WTC11 (cell line): ENCODE measurements around the gene HNRNPC. TPM values are rescaled to one million over a fixed set of nuclear protein-coding genes. Genes with fewer than 3 reads are reported as not detected.
A peak's percentile ranks its signal among the peaks of the same experiment; 100 is the strongest.

Experiments
- ATAC-seq: fragments of 200-7000 bp; cut with Tn5 transposase; 2 replicates; pipeline ENCODE4 v1.10.0; 2021; ENCODE audit warnings: mild to moderate bottlenecking, moderate library complexity
- CTCF ChIA-PET: fragments of 300-600 bp; sonication (Branson Sonifier 250); formaldehyde crosslinking; loops from one replicate; lab custom pipeline; 2021; ENCODE audit warnings: antibody characterized with exemption; lab: Charles Lee
- POLR2A ChIA-PET: fragments of 350-600 bp; sonication (Branson Sonifier 250); formaldehyde crosslinking; loops from one replicate; lab custom pipeline; 2021; ENCODE audit warnings: antibody characterized with exemption; lab: Charles Lee
- DNase-seq: peaks from one replicate; pipeline ENCODE4 v3.0.0; 2021; ENCODE audit warnings: low spot score
- H3K27ac Mint-ChIP-seq: 2 replicates; pipeline ENCODE4 v1.8.0; 2021; ENCODE audit warnings: mixed read lengths
- H3K27me3 Mint-ChIP-seq: 2 replicates; pipeline ENCODE4 v1.8.0; 2021; ENCODE audit warnings: low read depth, mild to moderate bottlenecking, moderate library complexity, mixed read lengths
- H3K36me3 Mint-ChIP-seq: 2 replicates; pipeline ENCODE4 v1.8.0; 2021; ENCODE audit warnings: mixed read lengths
- H3K4me1 Mint-ChIP-seq: 2 replicates; pipeline ENCODE4 v1.8.0; 2022; ENCODE audit warnings: mixed read lengths
- H3K4me3 Mint-ChIP-seq: 2 replicates; pipeline ENCODE4 v1.8.0; 2021; ENCODE audit warnings: mild to moderate bottlenecking, moderate library complexity, mixed read lengths
- H3K9me3 Mint-ChIP-seq: 2 replicates; pipeline ENCODE4 v1.8.0; 2021; ENCODE audit warnings: mixed read lengths
- CREB1 ChIP-seq: sonication (generic); formaldehyde crosslinking; IDR thresholded peaks from 2 replicates; pipeline ENCODE4 v1.8.0; 2023; ENCODE audit warnings: mild to moderate bottlenecking, missing genetic modification reagents
- GABPB1 ChIP-seq: sonication (generic); formaldehyde crosslinking; IDR thresholded peaks from 2 replicates; pipeline ENCODE4 v1.8.1; 2023; ENCODE audit warnings: mild to moderate bottlenecking, missing genetic modification reagents
- JAZF1 ChIP-seq: fragments of 250-450 bp; sonication (Bioruptor Pico); IDR thresholded peaks from 2 replicates; pipeline ENCODE4 v1.9.0; 2021; ENCODE audit warnings: moderate library complexity, mild to moderate bottlenecking, inconsistent platforms
- PRRX2 ChIP-seq: fragments of 250-450 bp; sonication (Bioruptor Pico); IDR thresholded peaks from 2 replicates; pipeline ENCODE4 v1.8.0; 2021; ENCODE audit warnings: mild to moderate bottlenecking
- SOX15 ChIP-seq: fragments of 250-450 bp; sonication (Bioruptor Pico); IDR thresholded peaks from 2 replicates; pipeline ENCODE4 v1.9.0; 2021; ENCODE audit warnings: mild to moderate bottlenecking
- TCF7 ChIP-seq: sonication (generic); formaldehyde crosslinking; IDR thresholded peaks from 2 replicates; pipeline ENCODE4 v1.8.0; 2022; ENCODE audit warnings: mild to moderate bottlenecking, low read depth, missing genetic modification reagents, moderate library complexity
- ZNF138 ChIP-seq: sonication (generic); formaldehyde crosslinking; conservative IDR thresholded peaks from 2 replicates; pipeline ENCODE4 v1.8.1; 2022; ENCODE audit warnings: mild to moderate bottlenecking, moderate library complexity, missing genetic modification reagents
- total RNA-seq: library from RNA; stranded (reverse); gene quantifications from 3 replicates; pipeline ENCODE4 v1.2.3, GENCODE V29; 2021
- TF ChIP-seq, protein P1 (sequence below): sonication (generic); formaldehyde crosslinking; IDR thresholded peaks from 2 replicates; pipeline ENCODE4 v1.8.1; 2023; ENCODE audit warnings: mild to moderate bottlenecking, moderate library complexity, missing genetic modification reagents
- TF ChIP-seq, protein P2 (sequence below): sonication (generic); formaldehyde crosslinking; IDR thresholded peaks from 2 replicates; pipeline ENCODE4 v1.8.1; 2023; ENCODE audit warnings: mild to moderate bottlenecking, missing genetic modification reagents, borderline replicate concordance
- TF ChIP-seq, protein P3 (sequence below): sonication (generic); formaldehyde crosslinking; IDR thresholded peaks from 2 replicates; pipeline ENCODE4 v1.8.0; 2023; ENCODE audit warnings: mild to moderate bottlenecking, missing genetic modification reagents
- TF ChIP-seq, protein P4 (sequence below): sonication (generic); formaldehyde crosslinking; IDR thresholded peaks from 2 replicates; pipeline ENCODE4 v1.8.1; 2023; ENCODE audit warnings: mild to moderate bottlenecking, missing genetic modification reagents
- TF ChIP-seq, protein P5 (sequence below): fragments of 250-450 bp; sonication (Bioruptor Pico); IDR thresholded peaks from 2 replicates; pipeline ENCODE4 v1.9.0; 2021; ENCODE audit warnings: mild to moderate bottlenecking, borderline replicate concordance
- TF ChIP-seq, protein P6 (sequence below): fragments of 200-600 bp; IDR thresholded peaks from 2 replicates; pipeline ENCODE4 v1.8.0; 2022; ENCODE audit warnings: antibody characterized with exemption

The HNRNPC gene
- total RNA-seq, 1 experiment from 2014 or later = 982 TPM

DNA sequence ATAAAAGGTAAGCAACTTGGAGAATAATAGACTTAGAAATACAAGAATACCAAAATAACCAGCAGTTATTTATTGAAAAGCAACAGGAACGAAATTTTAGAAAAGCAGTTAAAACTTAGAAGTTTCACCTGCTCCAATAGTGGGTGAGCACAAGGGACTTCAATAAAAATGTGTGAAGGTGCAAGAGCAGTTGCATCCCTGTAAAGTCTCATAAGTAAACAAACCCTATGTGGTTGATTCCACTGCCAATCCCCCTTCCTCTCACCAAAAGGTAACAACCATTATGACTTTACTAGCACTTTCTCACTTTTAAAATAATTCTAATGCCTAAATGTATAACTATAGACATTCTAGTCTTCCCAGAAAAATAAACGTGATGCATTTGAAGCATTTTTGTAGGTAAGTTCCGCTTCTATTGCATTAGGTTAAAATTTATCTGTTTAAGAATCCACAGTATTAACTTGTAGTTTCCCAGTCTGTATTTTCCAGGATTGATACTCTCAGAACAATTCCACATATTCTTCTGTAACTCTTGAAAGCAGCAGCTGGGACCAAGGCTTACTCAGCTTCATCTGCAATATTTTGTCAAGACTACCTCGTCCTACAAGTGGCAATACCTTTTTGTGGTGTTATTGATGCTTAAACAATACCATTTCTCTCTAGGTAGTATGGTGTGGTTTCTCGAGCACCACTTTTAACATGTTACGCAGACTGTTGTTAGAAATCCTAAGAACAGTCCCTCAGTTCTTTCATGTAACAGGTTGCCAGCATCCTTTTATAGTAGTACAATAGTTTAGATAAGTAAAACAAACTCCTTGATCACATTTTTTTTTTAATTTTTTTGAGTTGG lies 32.1 kb downstream of the HNRNPC start (continued):
- TF ChIP-seq, protein P1, sequence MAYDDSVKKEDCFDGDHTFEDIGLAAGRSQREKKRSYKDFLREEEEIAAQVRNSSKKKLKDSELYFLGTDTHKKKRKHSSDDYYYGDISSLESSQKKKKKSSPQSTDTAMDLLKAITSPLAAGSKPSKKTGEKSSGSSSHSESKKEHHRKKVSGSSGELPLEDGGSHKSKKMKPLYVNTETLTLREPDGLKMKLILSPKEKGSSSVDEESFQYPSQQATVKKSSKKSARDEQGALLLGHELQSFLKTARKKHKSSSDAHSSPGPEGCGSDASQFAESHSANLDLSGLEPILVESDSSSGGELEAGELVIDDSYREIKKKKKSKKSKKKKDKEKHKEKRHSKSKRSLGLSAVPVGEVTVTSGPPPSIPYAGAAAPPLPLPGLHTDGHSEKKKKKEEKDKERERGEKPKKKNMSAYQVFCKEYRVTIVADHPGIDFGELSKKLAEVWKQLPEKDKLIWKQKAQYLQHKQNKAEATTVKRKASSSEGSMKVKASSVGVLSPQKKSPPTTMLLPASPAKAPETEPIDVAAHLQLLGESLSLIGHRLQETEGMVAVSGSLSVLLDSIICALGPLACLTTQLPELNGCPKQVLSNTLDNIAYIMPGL = no peak
- TF ChIP-seq, protein P2, sequence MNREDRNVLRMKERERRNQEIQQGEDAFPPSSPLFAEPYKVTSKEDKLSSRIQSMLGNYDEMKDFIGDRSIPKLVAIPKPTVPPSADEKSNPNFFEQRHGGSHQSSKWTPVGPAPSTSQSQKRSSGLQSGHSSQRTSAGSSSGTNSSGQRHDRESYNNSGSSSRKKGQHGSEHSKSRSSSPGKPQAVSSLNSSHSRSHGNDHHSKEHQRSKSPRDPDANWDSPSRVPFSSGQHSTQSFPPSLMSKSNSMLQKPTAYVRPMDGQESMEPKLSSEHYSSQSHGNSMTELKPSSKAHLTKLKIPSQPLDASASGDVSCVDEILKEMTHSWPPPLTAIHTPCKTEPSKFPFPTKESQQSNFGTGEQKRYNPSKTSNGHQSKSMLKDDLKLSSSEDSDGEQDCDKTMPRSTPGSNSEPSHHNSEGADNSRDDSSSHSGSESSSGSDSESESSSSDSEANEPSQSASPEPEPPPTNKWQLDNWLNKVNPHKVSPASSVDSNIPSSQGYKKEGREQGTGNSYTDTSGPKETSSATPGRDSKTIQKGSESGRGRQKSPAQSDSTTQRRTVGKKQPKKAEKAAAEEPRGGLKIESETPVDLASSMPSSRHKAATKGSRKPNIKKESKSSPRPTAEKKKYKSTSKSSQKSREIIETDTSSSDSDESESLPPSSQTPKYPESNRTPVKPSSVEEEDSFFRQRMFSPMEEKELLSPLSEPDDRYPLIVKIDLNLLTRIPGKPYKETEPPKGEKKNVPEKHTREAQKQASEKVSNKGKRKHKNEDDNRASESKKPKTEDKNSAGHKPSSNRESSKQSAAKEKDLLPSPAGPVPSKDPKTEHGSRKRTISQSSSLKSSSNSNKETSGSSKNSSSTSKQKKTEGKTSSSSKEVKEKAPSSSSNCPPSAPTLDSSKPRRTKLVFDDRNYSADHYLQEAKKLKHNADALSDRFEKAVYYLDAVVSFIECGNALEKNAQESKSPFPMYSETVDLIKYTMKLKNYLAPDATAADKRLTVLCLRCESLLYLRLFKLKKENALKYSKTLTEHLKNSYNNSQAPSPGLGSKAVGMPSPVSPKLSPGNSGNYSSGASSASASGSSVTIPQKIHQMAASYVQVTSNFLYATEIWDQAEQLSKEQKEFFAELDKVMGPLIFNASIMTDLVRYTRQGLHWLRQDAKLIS (CRISPR knock-in tag) = no peak
- TF ChIP-seq ZNF138 (CRISPR knock-in tag) = no peak
- TF ChIP-seq, protein P3, sequence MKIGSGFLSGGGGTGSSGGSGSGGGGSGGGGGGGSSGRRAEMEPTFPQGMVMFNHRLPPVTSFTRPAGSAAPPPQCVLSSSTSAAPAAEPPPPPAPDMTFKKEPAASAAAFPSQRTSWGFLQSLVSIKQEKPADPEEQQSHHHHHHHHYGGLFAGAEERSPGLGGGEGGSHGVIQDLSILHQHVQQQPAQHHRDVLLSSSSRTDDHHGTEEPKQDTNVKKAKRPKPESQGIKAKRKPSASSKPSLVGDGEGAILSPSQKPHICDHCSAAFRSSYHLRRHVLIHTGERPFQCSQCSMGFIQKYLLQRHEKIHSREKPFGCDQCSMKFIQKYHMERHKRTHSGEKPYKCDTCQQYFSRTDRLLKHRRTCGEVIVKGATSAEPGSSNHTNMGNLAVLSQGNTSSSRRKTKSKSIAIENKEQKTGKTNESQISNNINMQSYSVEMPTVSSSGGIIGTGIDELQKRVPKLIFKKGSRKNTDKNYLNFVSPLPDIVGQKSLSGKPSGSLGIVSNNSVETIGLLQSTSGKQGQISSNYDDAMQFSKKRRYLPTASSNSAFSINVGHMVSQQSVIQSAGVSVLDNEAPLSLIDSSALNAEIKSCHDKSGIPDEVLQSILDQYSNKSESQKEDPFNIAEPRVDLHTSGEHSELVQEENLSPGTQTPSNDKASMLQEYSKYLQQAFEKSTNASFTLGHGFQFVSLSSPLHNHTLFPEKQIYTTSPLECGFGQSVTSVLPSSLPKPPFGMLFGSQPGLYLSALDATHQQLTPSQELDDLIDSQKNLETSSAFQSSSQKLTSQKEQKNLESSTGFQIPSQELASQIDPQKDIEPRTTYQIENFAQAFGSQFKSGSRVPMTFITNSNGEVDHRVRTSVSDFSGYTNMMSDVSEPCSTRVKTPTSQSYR (CRISPR knock-in tag) = no peak
- TF ChIP-seq SOX15 = no peak
- no peak for TF ChIP-seq GABPB1
- TF ChIP-seq PRRX2 (CRISPR knock-in tag) = no peak
- TF ChIP-seq, protein P4, sequence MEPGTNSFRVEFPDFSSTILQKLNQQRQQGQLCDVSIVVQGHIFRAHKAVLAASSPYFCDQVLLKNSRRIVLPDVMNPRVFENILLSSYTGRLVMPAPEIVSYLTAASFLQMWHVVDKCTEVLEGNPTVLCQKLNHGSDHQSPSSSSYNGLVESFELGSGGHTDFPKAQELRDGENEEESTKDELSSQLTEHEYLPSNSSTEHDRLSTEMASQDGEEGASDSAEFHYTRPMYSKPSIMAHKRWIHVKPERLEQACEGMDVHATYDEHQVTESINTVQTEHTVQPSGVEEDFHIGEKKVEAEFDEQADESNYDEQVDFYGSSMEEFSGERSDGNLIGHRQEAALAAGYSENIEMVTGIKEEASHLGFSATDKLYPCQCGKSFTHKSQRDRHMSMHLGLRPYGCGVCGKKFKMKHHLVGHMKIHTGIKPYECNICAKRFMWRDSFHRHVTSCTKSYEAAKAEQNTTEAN (CRISPR knock-in tag) = no peak
- TF ChIP-seq CREB1 (CRISPR knock-in tag) = no peak

DNA sequence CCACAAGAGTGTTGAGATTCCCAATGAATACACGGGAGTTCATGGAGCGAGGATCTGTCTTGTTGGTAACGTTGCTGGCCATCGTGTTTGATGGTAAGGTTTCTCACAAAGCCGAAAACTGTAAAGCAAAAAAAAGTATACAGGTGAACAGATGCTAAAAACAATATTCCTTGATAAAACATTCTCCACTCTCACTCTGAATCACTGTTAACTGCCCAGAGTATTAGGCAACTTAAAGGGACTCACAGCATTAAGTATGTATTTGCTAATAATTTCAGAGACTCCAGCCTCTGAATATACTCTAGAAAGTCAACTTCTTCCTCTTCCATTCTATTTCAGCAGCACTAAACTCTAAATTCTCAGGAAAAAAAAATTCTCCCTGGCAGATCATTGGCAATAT lies 35.1 kb downstream of the HNRNPC start:
- H3K27me3 Mint-ChIP-seq = no peaks in the 10 kb centered on the region
- POLR2A ChIA-PET = no interaction called here
- no peaks in the 10 kb centered on the region for H3K9me3 Mint-ChIP-seq
- peaks cover 61% of the 10 kb centered on the region for H3K4me1 Mint-ChIP-seq
- H3K36me3 Mint-ChIP-seq = peaks cover 82% of the 10 kb centered on the region
- peak overlapping the region; percentile 8 for H3K27ac Mint-ChIP-seq
- ATAC-seq (no peak), DNase-seq (no peak)
- CTCF ChIA-PET = interaction anchor here (0.6 kb wide), 1 partner anchor 10 kb away, joined by 3 read pairs; no protein-coding TSS in a partner anchor
- no peak overlapping the region for H3K4me3 Mint-ChIP-seq
- TF ChIP-seq, protein P3 (CRISPR knock-in tag) = no peak
- TF ChIP-seq, protein P5, sequence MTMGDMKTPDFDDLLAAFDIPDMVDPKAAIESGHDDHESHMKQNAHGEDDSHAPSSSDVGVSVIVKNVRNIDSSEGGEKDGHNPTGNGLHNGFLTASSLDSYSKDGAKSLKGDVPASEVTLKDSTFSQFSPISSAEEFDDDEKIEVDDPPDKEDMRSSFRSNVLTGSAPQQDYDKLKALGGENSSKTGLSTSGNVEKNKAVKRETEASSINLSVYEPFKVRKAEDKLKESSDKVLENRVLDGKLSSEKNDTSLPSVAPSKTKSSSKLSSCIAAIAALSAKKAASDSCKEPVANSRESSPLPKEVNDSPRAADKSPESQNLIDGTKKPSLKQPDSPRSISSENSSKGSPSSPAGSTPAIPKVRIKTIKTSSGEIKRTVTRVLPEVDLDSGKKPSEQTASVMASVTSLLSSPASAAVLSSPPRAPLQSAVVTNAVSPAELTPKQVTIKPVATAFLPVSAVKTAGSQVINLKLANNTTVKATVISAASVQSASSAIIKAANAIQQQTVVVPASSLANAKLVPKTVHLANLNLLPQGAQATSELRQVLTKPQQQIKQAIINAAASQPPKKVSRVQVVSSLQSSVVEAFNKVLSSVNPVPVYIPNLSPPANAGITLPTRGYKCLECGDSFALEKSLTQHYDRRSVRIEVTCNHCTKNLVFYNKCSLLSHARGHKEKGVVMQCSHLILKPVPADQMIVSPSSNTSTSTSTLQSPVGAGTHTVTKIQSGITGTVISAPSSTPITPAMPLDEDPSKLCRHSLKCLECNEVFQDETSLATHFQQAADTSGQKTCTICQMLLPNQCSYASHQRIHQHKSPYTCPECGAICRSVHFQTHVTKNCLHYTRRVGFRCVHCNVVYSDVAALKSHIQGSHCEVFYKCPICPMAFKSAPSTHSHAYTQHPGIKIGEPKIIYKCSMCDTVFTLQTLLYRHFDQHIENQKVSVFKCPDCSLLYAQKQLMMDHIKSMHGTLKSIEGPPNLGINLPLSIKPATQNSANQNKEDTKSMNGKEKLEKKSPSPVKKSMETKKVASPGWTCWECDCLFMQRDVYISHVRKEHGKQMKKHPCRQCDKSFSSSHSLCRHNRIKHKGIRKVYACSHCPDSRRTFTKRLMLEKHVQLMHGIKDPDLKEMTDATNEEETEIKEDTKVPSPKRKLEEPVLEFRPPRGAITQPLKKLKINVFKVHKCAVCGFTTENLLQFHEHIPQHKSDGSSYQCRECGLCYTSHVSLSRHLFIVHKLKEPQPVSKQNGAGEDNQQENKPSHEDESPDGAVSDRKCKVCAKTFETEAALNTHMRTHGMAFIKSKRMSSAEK (CRISPR knock-in tag) = no peak
- no peak for TF ChIP-seq TCF7 (CRISPR knock-in tag)
- TF ChIP-seq JAZF1 (CRISPR knock-in tag) = no peak
- TF ChIP-seq, protein P6, sequence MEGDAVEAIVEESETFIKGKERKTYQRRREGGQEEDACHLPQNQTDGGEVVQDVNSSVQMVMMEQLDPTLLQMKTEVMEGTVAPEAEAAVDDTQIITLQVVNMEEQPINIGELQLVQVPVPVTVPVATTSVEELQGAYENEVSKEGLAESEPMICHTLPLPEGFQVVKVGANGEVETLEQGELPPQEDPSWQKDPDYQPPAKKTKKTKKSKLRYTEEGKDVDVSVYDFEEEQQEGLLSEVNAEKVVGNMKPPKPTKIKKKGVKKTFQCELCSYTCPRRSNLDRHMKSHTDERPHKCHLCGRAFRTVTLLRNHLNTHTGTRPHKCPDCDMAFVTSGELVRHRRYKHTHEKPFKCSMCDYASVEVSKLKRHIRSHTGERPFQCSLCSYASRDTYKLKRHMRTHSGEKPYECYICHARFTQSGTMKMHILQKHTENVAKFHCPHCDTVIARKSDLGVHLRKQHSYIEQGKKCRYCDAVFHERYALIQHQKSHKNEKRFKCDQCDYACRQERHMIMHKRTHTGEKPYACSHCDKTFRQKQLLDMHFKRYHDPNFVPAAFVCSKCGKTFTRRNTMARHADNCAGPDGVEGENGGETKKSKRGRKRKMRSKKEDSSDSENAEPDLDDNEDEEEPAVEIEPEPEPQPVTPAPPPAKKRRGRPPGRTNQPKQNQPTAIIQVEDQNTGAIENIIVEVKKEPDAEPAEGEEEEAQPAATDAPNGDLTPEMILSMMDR = no peak
- TF ChIP-seq, protein P4 (CRISPR knock-in tag) = no peak
